ENCODE measurements around the gene GNB1L.
A peak's percentile ranks its signal among the peaks of the same experiment; 100 is the strongest.

The GNB1L gene

GRCh38 chr22:19772422-19772672 lies 82.3 kb downstream of the GNB1L start:
- H3K27ac Mint-ChIP-seq, result no peak overlapping the region
- H3K27me3 Mint-ChIP-seq, result peaks cover 78 to 84% of the 10 kb centered on the region in 2 donors
- no peak for DNase-seq
- ATAC-seq (replicated peaks), result no peak
- H3K4me1 Mint-ChIP-seq, result peaks cover 26 to 41% of the 10 kb centered on the region in 2 donors
- H3K36me3 Mint-ChIP-seq, result no peaks in the 10 kb centered on the region
- no peak overlapping the region for H3K4me3 Mint-ChIP-seq
- peaks cover 0 to under 1% of the 10 kb centered on the region in 2 donors for H3K9me3 Mint-ChIP-seq

GRCh38 chr22:19770349-19771220 lies 84.1 kb downstream of the GNB1L start:
- no peak for DNase-seq
- H3K27me3 Mint-ChIP-seq, result peaks cover 72 to 81% of the 10 kb centered on the region in 2 donors
- no peaks in the 10 kb centered on the region for H3K9me3 Mint-ChIP-seq

DNA sequence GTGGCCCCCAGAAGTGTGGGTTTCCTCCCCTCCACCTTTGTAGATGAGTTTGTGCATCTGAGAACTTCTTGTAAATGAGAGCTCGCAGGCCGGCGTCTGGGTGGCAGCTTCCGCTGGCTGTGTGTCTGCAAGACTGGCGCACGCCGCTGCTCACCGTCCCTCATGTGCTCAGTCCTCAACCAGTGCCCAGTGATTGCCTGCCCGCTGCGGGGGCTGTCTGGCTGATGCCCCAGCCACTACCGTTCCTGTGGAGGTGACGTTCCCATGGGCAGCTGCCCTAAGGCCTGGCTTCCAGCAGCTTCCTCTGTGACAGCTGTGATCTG lies 85.3 kb downstream of the GNB1L start:
- Mint-ChIP-seq H3K27me3 (peaks cover 80 to 88% of the 10 kb centered on the region in 2 donors), H3K4me1 (peaks cover 23 to 39% of the 10 kb centered on the region in 2 donors), H3K4me3 (no peak overlapping the region), H3K9me3 (no peaks in the 10 kb centered on the region), H3K36me3 (no peaks in the 10 kb centered on the region), H3K27ac (no peak overlapping the region)
- ATAC-seq (replicated peaks) (no peak), DNase-seq (no peak)

More at GRCh38 chr22:19770349-19771220, 84.1 kb downstream of the GNB1L start:
- Mint-ChIP-seq H3K27ac (no peak overlapping the region), H3K4me1 (peaks cover 22 to 39% of the 10 kb centered on the region in 2 donors), H3K4me3 (no peak overlapping the region), H3K36me3 (no peaks in the 10 kb centered on the region)
- no peak for ATAC-seq (replicated peaks)

DNA sequence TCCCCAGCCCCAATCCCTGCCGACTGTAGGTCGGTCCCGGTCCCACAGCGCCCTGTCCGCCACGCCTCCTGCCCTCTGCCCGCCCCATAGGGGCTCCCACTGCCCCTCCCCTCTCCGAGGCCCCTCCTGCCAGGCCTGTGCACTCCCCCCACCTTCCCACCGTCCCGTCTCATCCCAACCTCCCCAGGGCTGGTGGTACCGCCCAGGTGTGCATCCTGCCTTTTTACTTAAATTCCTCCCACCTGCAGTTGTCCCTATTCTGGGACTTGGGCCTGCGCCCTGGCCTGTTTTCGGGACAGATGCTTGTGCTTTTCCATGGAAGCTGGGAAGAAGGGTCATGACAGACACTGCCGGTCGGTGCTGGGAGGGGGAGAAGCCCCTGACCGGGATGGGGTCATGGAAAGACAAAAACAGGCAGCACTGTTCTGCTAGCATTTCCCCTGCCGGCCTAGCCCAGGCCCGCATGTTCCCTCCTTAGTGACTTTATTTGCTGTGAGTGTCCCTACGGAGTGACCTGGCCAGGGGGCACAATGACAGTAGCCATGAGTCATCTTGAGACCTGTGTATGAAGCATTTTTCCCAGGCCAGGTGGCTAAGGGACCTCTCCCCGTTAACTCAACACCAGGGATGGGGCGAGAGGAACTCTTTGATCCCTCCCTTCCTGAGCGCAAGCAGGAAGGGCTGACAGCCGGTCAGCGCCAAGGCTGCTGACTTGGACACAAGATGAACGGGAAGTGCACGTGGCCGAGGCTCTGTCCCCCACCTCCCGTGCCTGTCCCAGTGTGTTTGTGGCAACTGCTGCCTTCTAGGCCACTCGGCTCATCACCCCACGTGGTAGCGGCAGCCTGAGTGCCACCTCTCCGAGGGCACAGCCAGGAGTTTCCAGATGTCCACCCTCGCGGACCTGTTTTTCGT lies 87.0 kb downstream of the GNB1L start:
- peak overlapping the region; percentile 81 for H3K27ac Mint-ChIP-seq
- peak overlapping the region; percentile 58 to 64 for H3K4me3 Mint-ChIP-seq
- H3K27me3 Mint-ChIP-seq, result peaks cover 78 to 88% of the 10 kb centered on the region in 2 donors
- ATAC-seq (replicated peaks) (peak in 1 of 2 donors; percentile 15), DNase-seq (no peak)
- H3K36me3 Mint-ChIP-seq, result no peaks in the 10 kb centered on the region
- H3K4me1 Mint-ChIP-seq, result peaks cover 13 to 26% of the 10 kb centered on the region in 2 donors
- no peaks in the 10 kb centered on the region for H3K9me3 Mint-ChIP-seq

- peak overlapping the region; percentile 14 for H3K27ac Mint-ChIP-seq
Observed at GRCh38 chr22:19766511-19767426, 87.9 kb downstream of the GNB1L start.

DNA sequence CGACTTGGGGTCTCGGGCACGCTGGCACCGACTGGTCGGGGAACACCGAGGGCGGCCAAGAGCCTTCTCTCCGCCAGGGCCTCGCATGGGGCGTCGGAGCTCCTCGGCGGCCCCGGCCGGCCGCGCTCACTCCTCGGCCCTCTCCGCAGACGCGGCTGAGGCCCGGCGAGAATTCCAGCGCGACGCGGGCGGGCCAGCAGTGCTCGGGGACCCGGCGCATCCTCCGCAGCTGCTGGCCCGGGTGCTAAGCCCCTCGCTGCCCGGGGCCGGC lies 88.5 kb downstream of the GNB1L start:
- Mint-ChIP-seq H3K9me3 (no peaks in the 10 kb centered on the region), H3K27me3 (peaks cover 76 to 88% of the 10 kb centered on the region in 2 donors), H3K4me3 (no peak overlapping the region), H3K36me3 (no peaks in the 10 kb centered on the region), H3K27ac (no peak overlapping the region), H3K4me1 (peaks cover 13 to 29% of the 10 kb centered on the region in 2 donors)
- ATAC-seq (replicated peaks), result no peak
- no peak for DNase-seq

More at GRCh38 chr22:19766511-19767426, 87.9 kb downstream of the GNB1L start:
- Mint-ChIP-seq H3K27me3 (peaks cover 76 to 88% of the 10 kb centered on the region in 2 donors), H3K9me3 (no peaks in the 10 kb centered on the region), H3K4me1 (peaks cover 10 to 29% of the 10 kb centered on the region in 2 donors), H3K36me3 (no peaks in the 10 kb centered on the region), H3K4me3 (peak overlapping the region; percentile 56 to 58)
- ATAC-seq (replicated peaks), result peak; percentile 54 to 70
- DNase-seq, result no peak

DNA sequence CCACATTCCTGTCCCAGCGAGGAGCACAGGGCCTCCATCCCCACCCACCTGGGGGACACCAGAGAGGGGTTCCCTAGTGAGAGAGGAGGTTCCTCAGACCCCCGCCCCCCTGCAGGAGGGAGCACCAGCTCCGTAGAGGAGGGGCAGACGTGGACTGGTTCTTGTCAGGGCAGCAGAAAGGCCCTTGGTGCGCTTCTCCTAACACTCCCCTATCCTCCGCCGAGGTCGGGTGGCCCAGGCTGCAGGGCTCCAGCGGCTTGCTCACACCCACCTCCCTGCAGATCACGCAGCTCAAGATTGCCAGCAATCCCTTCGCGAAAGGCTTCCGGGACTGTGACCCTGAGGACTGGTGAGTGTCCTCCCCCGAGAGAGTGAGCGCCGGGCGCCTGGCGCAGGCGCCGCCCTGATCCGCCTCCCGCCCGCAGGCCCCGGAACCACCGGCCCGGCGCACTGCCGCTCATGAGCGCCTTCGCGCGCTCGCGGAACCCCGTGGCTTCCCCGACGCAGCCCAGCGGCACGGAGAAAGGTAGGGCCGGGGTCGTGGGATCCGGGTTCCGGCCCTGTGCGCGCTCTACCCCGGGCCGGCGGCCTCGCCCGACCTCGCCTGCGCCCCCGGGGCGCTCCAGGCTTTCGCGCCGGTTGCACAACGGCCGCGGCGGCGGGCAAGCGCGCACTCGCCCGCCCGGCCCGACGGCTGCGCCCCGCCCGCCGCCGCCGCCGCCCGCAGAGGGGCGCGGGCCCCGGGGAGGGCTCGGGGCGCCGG lies 89.0 kb downstream of the GNB1L start:
- peak in 1 of 2 donors; percentile 10 for ATAC-seq (replicated peaks)
- peaks cover 13 to 29% of the 10 kb centered on the region in 2 donors for H3K4me1 Mint-ChIP-seq
- peak overlapping the region; percentile 59 to 64 for H3K4me3 Mint-ChIP-seq
- DNase-seq, result no peak
- peak overlapping the region; percentile 51 for H3K27ac Mint-ChIP-seq
- no peaks in the 10 kb centered on the region for H3K9me3 Mint-ChIP-seq
- no peaks in the 10 kb centered on the region for H3K36me3 Mint-ChIP-seq
- H3K27me3 Mint-ChIP-seq, result peaks cover 72 to 83% of the 10 kb centered on the region in 2 donors

DNA sequence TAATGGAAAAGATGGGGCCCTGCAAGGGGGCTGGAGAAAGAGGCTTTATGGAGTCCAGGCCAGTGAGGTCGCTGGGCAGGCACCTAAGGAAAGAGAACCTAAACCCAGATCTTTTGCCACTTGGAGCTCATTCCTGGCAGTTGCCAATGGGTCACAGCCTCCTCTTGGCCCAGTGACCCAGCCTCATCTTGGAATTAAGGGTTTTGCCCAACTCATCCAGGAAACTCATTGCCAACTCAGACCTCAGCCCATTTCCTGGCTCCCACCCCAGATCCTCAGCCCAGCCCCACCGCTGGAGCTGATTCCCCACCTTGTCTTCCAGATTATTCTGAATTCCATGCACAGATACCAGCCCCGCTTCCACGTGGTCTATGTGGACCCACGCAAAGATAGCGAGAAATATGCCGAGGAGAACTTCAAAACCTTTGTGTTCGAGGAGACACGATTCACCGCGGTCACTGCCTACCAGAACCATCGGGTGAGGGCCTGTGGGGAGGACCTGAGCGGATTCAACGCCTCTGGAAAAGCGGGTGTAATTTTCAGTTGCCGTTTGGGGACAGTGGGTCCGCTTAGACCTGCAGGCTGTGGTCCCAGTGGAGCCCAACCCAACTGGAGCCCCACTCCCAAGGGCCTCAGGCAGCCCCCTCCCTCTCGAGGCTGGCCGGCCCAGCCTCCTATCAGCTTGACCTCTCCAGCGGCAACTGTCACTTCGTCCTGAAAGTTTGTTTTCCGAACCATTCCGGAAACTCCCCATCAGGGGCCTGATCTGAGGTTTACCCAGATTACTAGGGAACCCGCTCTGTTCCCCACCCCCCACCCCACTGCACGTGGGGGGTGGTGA lies 89.8 kb downstream of the GNB1L start:
- ATAC-seq (replicated peaks), result no peak
- Mint-ChIP-seq H3K36me3 (peaks cover 2 to 5% of the 10 kb centered on the region in 2 donors), H3K27ac (no peak overlapping the region), H3K4me3 (no peak overlapping the region), H3K9me3 (no peaks in the 10 kb centered on the region), H3K27me3 (peaks cover 70 to 82% of the 10 kb centered on the region in 2 donors), H3K4me1 (peaks cover 17 to 32% of the 10 kb centered on the region in 2 donors)
- DNase-seq, result no peak

GRCh38 chr22:19764299-19764593 lies 90.4 kb downstream of the GNB1L start:
- no peaks in the 10 kb centered on the region for H3K9me3 Mint-ChIP-seq
- no peak for DNase-seq
- H3K27ac Mint-ChIP-seq, result no peak overlapping the region
- no peak overlapping the region for H3K4me3 Mint-ChIP-seq
- H3K4me1 Mint-ChIP-seq, result peaks cover 23 to 36% of the 10 kb centered on the region in 2 donors
- ATAC-seq (replicated peaks), result no peak
- peaks cover 4 to 8% of the 10 kb centered on the region in 2 donors for H3K36me3 Mint-ChIP-seq
- H3K27me3 Mint-ChIP-seq, result peaks cover 70 to 82% of the 10 kb centered on the region in 2 donors

GRCh38 chr22:19763458-19764298 lies 91.0 kb downstream of the GNB1L start:
- H3K9me3 Mint-ChIP-seq, result no peaks in the 10 kb centered on the region
- H3K4me1 Mint-ChIP-seq, result peaks cover 24 to 42% of the 10 kb centered on the region in 2 donors
- H3K4me3 Mint-ChIP-seq, result no peak overlapping the region
- ATAC-seq (replicated peaks) (no peak), DNase-seq (no peak)
- peaks cover 72 to 84% of the 10 kb centered on the region in 2 donors for H3K27me3 Mint-ChIP-seq
- peaks cover 4 to 8% of the 10 kb centered on the region in 2 donors for H3K36me3 Mint-ChIP-seq
- no peak overlapping the region for H3K27ac Mint-ChIP-seq

DNA sequence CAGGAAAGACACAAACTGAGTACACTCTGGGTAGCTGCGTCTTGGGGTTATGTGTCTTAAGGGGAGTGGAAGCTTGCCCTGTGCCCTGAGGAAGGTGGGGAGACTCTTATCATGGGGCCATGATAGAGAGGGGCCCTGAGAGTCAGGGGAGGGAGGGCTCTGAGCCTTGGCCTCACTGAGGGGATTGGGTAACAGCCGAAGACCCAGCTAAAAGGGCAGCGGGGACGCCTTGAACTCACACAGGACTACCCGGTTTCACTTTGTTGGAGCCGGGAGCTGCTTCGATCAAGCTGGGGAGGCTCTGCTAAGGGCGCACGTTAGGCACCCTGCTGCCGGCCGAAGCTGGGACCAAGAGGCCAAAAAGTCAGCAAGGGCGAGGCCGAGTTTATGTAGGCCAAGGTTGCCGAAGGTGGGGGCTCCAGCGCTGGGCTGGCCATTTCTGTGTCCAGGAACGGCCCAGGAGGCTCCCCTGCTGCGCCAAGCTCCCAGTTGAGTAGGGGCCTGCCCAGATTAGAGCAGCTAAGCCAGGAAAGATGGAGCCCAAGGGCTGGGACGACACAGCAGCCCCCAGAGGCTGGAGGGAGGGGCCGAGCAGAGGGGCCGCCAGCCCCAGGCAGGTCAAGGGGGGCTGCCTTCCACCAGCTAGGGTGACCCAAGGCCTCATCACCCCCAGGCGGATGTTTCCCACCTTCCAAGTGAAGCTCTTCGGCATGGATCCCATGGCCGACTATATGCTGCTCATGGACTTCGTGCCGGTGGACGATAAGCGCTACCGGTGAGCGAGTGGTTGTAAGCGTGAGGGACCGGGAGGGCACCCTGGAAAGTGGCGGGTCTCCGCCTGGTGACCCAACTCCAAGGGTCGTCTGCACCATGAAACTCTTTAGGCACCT lies 91.9 kb downstream of the GNB1L start:
- DNase-seq (no peak), ATAC-seq (replicated peaks) (no peak)
- peaks cover 69 to 86% of the 10 kb centered on the region in 2 donors for H3K27me3 Mint-ChIP-seq
- no peak overlapping the region for H3K27ac Mint-ChIP-seq
- no peak overlapping the region for H3K4me3 Mint-ChIP-seq
- no peaks in the 10 kb centered on the region for H3K9me3 Mint-ChIP-seq
- peaks cover 4 to 8% of the 10 kb centered on the region in 2 donors for H3K36me3 Mint-ChIP-seq
- peaks cover 25 to 43% of the 10 kb centered on the region in 2 donors for H3K4me1 Mint-ChIP-seq
